BE2C (cell line): ENCODE measurements around the gene SLC11A1. TPM values are rescaled to one million over a fixed set of nuclear protein-coding genes. Genes with fewer than 3 reads are reported as not detected.

Experiments
- DNase-seq: peaks from one replicate; pipeline ENCODE4 v3.0.0-alpha.2; 2020
- H3K27me3 ChIP-seq: fragments of 250-450 bp; sonication (Bioruptor Pico); 2 replicates; pipeline ENCODE4 v1.5.1; 2020; ENCODE audit warnings: mild to moderate bottlenecking
- H3K36me3 ChIP-seq: fragments of 250-450 bp; sonication (Bioruptor Pico); 2 replicates; pipeline ENCODE4 v1.5.1; 2020; ENCODE audit warnings: mild to moderate bottlenecking
- H3K4me1 ChIP-seq: fragments of 250-450 bp; sonication (Bioruptor Pico); 2 replicates; pipeline ENCODE4 v1.5.1; 2020
- H3K4me3 ChIP-seq: 2 replicates; pipeline ENCODE4 v1.5.1; 2011; ENCODE audit warnings: low read depth, low read length
- H3K9me3 ChIP-seq: fragments of 250-450 bp; sonication (Bioruptor Pico); 2 replicates; pipeline ENCODE4 v1.5.1; 2020
- polyA plus RNA-seq: library from polyadenylated mRNA; unstranded; fragments of >200 nt; gene quantifications from one replicate; pipeline ENCODE4 v1.2.1, GENCODE V29; 2012; ENCODE audit warnings: low read depth, missing spikeins; ENCODE audit not compliant: insufficient read length, insufficient read depth
- TF ChIP-seq, protein P1 (sequence below): IDR thresholded peaks from 2 replicates; pipeline ENCODE4 v1.5.1; 2012; ENCODE audit warnings: mild to moderate bottlenecking, low read depth, low read length

Gene SLC11A1, protein sequence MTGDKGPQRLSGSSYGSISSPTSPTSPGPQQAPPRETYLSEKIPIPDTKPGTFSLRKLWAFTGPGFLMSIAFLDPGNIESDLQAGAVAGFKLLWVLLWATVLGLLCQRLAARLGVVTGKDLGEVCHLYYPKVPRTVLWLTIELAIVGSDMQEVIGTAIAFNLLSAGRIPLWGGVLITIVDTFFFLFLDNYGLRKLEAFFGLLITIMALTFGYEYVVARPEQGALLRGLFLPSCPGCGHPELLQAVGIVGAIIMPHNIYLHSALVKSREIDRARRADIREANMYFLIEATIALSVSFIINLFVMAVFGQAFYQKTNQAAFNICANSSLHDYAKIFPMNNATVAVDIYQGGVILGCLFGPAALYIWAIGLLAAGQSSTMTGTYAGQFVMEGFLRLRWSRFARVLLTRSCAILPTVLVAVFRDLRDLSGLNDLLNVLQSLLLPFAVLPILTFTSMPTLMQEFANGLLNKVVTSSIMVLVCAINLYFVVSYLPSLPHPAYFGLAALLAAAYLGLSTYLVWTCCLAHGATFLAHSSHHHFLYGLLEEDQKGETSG
- 1.4 TPM for polyA plus RNA-seq

DNA sequence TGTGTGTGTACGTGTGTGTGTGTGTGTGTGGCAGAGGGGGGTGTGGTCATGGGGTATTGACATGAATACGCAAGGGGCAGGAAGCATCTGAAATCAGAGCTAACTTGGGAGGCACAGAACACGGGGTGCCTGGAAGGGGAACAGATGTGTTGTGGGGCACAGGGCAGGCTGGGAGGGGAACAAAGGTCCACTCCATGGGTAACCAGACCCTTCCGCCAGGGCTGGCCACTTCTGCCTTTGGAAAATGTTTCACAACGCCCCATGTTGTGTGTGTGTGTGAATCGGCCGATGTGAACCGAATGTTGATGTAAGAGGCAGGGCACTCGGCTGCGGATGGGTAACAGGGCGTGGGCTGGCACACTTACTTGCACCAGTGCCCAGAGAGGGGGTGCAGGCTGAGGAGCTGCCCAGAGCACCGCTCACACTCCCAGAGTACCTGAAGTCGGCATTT is at the start of gene SLC11A1:
TSS of gene SLC11A1 (plus strand) at position 358 of the 451 bp plus-strand sequence. CDS start 96 bp downstream, outside the sequence.
- TF ChIP-seq, protein P1, sequence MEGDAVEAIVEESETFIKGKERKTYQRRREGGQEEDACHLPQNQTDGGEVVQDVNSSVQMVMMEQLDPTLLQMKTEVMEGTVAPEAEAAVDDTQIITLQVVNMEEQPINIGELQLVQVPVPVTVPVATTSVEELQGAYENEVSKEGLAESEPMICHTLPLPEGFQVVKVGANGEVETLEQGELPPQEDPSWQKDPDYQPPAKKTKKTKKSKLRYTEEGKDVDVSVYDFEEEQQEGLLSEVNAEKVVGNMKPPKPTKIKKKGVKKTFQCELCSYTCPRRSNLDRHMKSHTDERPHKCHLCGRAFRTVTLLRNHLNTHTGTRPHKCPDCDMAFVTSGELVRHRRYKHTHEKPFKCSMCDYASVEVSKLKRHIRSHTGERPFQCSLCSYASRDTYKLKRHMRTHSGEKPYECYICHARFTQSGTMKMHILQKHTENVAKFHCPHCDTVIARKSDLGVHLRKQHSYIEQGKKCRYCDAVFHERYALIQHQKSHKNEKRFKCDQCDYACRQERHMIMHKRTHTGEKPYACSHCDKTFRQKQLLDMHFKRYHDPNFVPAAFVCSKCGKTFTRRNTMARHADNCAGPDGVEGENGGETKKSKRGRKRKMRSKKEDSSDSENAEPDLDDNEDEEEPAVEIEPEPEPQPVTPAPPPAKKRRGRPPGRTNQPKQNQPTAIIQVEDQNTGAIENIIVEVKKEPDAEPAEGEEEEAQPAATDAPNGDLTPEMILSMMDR, result no peak
- Histone ChIP-seq H3K4me1 (no peaks in the 10 kb centered on the region), H3K27me3 (no peaks in the 10 kb centered on the region), H3K4me3 (no peak within 1 kb of the TSS), H3K36me3 (no peaks in the 10 kb centered on the region), H3K9me3 (no peaks in the 10 kb centered on the region)
- no peak for DNase-seq

DNA sequence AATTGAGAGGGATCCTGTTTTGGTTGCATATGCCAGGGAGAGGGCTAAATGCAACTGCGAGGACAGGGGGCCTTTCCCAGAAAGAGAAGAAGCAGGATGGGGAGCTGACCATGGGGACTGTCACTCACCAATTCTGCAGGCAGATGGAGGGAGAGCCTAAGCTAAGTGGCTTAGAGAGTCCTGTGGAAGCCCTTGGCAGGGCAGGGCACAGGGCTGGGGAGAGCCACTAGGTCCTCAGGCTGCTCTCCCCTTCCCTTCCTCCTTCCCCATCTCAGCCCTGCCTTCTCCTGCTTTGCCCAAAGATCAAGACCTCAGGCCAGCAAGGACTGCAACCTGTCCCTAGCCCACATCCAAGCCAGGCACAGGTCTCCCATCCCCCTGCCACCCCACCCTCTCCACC is 49.8 kb upstream of the SLC11A1 start:
- Histone ChIP-seq H3K36me3 (no peaks in the 10 kb centered on the region), H3K4me1 (no peaks in the 10 kb centered on the region), H3K9me3 (no peaks in the 10 kb centered on the region), H3K4me3 (no peak overlapping the region), H3K27me3 (no peaks in the 10 kb centered on the region)
- TF ChIP-seq, protein P1, result no peak
- no peak for DNase-seq

DNA sequence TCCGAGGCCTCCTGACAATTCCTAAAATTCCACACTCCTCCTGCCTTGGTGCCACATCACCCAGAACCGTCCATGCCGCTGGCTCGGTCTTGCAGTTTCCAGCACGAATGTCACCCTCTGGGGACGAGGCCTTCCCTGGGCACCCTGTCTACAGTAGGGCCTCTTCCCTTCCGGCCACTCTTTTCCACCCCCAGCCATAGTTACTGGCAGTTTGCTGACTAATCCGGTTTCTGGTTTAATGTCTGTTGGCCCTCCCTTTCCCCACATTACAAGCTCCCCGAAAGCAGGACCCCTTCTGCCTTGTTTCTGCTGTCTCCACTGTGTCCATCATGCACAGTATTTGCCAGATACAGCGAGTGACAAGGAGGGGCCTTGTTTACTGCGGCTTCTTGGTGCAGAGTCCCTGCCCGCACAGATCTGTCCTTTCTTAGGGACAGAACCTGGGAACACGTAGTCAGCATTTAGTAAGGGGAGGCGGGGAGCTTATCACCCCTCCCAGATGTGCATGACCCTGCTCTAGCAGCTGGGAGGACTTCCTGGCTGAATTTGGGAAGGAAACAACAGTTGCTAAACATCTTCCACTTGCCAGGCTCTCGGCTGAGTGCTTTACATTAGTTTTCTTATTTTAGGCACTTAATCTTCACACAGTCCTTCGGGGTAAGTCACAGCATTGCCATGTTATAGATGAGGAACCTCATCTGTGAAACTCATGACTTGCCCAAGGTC is 49.0 kb upstream of the SLC11A1 start:
- Histone ChIP-seq H3K36me3 (no peaks in the 10 kb centered on the region), H3K27me3 (no peaks in the 10 kb centered on the region), H3K4me1 (no peaks in the 10 kb centered on the region), H3K9me3 (no peaks in the 10 kb centered on the region), H3K4me3 (no peak overlapping the region)
- TF ChIP-seq, protein P1, result no peak
- no peak for DNase-seq

DNA sequence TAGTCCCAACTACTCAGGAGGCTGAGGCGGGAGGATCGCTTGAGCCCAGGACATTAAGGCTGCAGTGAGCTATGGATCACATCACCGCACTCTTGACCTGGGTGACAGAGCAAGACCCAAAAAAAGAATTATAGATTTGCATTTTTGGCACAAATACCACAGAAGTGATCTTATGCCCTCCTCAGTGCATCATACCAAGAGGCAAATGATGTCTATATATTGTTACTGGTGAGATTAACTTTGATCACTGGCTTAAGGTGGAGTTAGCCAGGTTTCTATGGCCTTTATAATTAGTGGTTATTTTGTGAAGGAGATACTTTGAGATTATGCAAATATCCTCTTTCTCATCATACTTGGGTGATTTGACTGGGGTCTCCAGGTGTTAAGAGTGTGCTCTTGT is 47.5 kb upstream of the SLC11A1 start:
- TF ChIP-seq, protein P1, result no peak
- Histone ChIP-seq H3K36me3 (no peaks in the 10 kb centered on the region), H3K27me3 (no peaks in the 10 kb centered on the region), H3K4me3 (no peak overlapping the region), H3K9me3 (no peaks in the 10 kb centered on the region), H3K4me1 (no peaks in the 10 kb centered on the region)
- no peak for DNase-seq

DNA sequence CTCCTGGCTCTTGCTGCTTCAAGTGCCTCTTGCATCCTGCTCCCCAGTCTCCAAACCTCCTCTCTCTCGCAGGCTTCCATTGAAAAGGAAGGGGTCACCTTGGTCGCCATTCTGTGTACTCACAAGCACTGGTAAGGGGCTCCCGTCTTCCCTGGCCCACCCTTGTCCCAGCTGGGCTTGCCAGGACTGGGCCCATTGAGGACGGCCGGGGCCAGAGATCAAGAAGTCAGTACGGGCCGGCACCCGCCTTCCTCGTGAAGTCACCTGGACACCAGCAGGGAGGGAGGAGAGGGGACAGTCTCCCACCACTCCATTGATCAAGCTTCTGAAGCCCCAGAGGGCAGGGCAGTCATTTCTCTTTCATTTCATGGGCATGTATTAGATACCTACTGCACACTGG is 41.4 kb upstream of the SLC11A1 start:
- no peaks in the 10 kb centered on the region for H3K36me3 ChIP-seq
- H3K4me3 ChIP-seq, result no peak overlapping the region
- no peaks in the 10 kb centered on the region for H3K27me3 ChIP-seq
- H3K4me1 ChIP-seq, result peaks cover 7% of the 10 kb centered on the region; the same call in 1 of the 2 replicates
- no peaks in the 10 kb centered on the region for H3K9me3 ChIP-seq
- no peak for DNase-seq
- TF ChIP-seq, protein P1, result no peak

DNA sequence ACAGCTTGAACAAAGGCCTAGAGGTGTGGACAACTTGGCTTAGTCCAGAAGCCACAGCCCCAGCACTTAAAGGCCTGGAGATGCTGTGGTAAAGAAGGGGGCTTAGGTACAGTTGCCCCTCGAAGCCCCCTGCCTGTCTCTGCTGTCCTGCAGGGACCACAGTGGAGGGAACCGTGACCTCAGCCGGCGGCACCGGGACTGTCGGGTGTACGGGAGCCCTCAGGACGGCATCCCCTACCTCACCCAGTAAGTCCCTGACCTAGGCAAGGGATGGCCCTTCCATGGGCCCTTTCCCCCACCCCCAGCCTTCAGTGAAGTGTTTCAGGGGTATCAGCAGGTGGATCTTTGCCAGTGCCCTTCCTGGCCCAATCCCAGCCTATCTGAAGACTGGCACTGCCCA is 40.7 kb upstream of the SLC11A1 start:
- Histone ChIP-seq H3K9me3 (no peaks in the 10 kb centered on the region), H3K27me3 (no peaks in the 10 kb centered on the region), H3K4me3 (no peak overlapping the region), H3K4me1 (peaks cover 7% of the 10 kb centered on the region; the same call in 1 of the 2 replicates), H3K36me3 (no peaks in the 10 kb centered on the region)
- TF ChIP-seq, protein P1, result no peak
- DNase-seq, result no peak
